ENCODE data around the gene RPL36AL. TPM values are rescaled to one million over a fixed set of nuclear protein-coding genes. Genes with fewer than 3 reads are reported as not detected.
A peak's percentile ranks its signal among the peaks of the same experiment; 100 is the strongest.

Gene RPL36AL
- total and polyA plus RNA-seq, 10 of the 15 experiments (the other 5 are each of a cell fraction or from before 2014, with no cell fraction given) = 222 to 1,379 (median 545) TPM

- ATAC-seq (peak; percentile 6), DNase-seq (ENCODE audit: low read depth, low spot score) (no peak), FAIRE-seq (no peak)
- Histone ChIP-seq H3K79me2 (ENCODE audit: control insufficient read depth, insufficient read depth, low read length) (peaks cover 53% of the 10 kb centered on the region), H3K9me3 (replicated peaks; ENCODE audit: control insufficient read depth, insufficient read depth, low read length) (no peaks in the 10 kb centered on the region), H3K4me2 (ENCODE audit: control insufficient read depth, insufficient read depth) (peak overlapping the region; percentile 79), H3K4me3 (peak overlapping the region; percentile 92), H3K27ac (ENCODE audit: control insufficient read depth, insufficient read depth) (peak overlapping the region; percentile 100), H3K36me3 (ENCODE audit: control insufficient read depth in 2 of 2, insufficient read depth in 2 of 2, low read length in 1 of 2) (no peaks in the 10 kb centered on the region; a peak in 1 of 4 replicates), H3K27me3 (replicated peaks in 1 of 2; ENCODE audit: control insufficient read depth in 2 of 2, insufficient read depth in 2 of 2, low read length in 1 of 2) (no peaks in the 10 kb centered on the region), H4K20me1 (ENCODE audit: control insufficient read depth, insufficient read depth) (no peaks in the 10 kb centered on the region), H2AFZ (ENCODE audit: control insufficient read depth, low read depth, low read length) (peak overlapping the region; percentile 97), H3K4me1 (ENCODE audit: control insufficient read depth, insufficient read depth, low read length) (peaks cover 17% of the 10 kb centered on the region), H3K9ac (ENCODE audit: control insufficient read depth, insufficient read depth, low read length) (peak overlapping the region; percentile 95)
- in situ Hi-C loops (cut with MboI) (no loop called here), intact Hi-C loops (cut with micrococcal nuclease; ENCODE audit: unreplicated experiment) (loop anchor here (1.0 kb wide), 2 partner anchors 12 to 23 kb away; partner anchors contain the start of gene RPS29)
- ChIA-PET RAD21 (ENCODE audit: unreplicated experiment) (interaction anchor here (0.9 to 4.6 kb wide), 5 partner anchors 23 to 170 kb away, joined by 3 to 29 read pairs (median 6); partner anchors contain the start of genes KLHDC2, MGAT2 and RPL36AL), SMC1A (ENCODE audit: uncharacterized antibody, unreplicated experiment) (interaction anchor here (0.9 to 3.1 kb wide), 7 partner anchors 12 to 34 kb away, joined by 3 to 12 read pairs (median 3); partner anchors contain the start of genes MGAT2, RPL36AL and RPS29), CTCF (interaction anchor here (1.0 to 6.1 kb wide), 3 partner anchors 9 to 254 kb away, joined by 3 to 75 read pairs (median 3); partner anchors contain the start of genes NEMF and RPS29), POLR2A (interaction anchor here (1.9 to 6.7 kb wide), 4 partner anchors 12 to 34 kb away, joined by 12 to 73 read pairs (median 40); partner anchors contain the start of genes MGAT2, RPL36AL and RPS29)
- WGBS (ENCODE audit: insufficient coverage, insufficient replicate concordance, low lambda C conversion rate, missing lambda C conversion rate) = under 1% methylated on average over 15 of the region's 15 CpGs
- BruUV-seq (replicated peaks) = no TSS peak
- TF ChIP-seq ZNF24 (IDR thresholded peaks at IDR 0.05) = no peak
- 0 out of 2 replicates have a peak, but pooled peaks have one; percentile 11 for TF ChIP-seq ELK1 (IDR thresholded peaks at IDR 0.05; ENCODE audit: low read depth, low read length)
- TF ChIP-seq NFIC (IDR thresholded peaks at IDR 0.05; ENCODE audit: low read depth, low read length) = 0 out of 2 replicates have a peak, but pooled peaks have one; percentile 13
Measured at GRCh38 chr14:49598189-49598484, 22.3 kb downstream of the RPL36AL start.
